GM19328 (cell line): ENCODE results near the gene GNA12.
"Not testable (repeated sequence)": the region's sequence is repeated elsewhere in the genome, so short reads cannot be mapped to it uniquely, and the experiment has no call there.

Experiments
- ATAC-seq: cut with Tn5 transposase; IDR thresholded peaks from one replicate; pipeline ENCODE4 v1.9.1; 2021; ENCODE audit warnings: mild to moderate bottlenecking, moderate library complexity; ENCODE audit not compliant: unreplicated experiment

GNA12 gene

DNA sequence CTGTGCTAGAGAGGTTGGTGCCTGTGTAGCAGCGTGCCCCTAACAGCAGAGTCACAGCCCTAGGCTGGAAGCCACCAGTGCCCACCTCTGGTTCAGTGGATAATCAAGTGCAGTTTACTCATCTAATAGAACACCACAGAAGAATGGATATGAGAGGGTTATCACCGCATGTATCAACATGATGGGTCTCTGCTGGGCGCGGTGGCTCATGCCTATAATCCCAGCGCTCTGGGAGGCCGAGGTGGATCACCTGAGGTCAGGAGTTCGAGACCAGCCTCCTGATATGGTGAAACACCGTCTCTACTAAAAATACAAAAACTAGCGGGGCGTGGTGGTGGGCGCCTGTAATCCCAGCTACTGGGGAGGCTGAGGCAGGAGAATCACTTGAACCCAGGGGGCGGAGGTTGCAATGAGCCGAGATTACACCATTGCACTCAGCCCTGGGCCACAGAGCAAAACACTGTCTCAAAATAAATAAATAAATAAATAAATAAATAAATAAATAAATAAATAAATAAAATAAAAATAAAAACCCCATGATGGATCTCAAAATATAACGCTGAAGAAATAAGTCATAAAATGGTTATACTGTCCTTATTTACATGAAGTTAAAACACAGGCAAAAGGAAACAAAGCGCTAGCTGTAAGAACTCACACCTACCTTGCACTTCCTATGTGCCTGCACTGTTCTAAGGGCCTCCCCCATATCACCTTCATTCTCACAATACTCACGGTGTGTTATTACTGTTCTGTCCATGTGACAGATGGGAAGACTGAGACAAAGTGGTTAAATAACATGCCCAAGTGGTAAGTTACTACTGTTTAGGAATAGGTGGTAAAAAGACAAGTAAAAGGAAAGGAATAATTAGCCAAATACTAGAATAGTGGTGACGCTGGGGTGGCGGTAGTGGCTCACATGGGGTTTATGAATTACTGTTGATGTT lies 85.2 kb downstream of the GNA12 start:
- no peak for ATAC-seq

DNA sequence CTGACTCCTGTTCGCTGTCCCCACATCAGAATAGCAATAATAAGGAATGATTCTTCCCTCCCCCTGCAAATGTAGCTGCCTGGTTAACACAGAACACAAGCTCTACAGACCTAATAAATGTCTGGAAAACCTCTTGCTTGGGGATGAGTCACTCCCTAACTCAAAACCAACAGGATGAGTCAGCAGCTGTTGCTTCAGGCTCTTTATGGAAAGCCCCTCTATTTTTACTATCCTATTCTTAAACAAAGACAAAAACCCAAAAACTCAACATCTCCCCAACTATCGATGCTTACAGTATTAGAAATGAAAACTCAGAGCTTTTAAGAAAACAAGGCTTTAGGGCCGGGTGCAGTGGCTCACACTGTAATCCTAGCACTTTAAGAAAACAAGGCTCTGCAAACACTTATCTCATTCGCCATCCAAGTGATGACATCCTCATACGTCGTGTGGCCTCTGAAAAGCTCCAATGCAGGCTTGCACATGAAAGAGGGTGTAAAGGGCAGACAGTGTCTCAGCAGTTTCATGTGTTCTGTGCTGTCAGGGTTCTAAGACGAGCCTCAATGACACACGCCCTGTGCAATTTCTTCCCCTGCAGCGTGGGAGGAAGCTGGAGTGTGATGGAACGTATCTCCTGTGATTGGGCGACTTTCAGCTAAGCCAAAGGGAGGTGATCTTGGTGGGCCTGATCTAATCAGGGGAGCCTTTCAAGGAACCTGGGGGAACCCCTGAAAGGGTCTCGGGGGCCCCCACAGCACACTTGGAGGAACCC lies 86.0 kb downstream of the GNA12 start:
- ATAC-seq = peak; percentile 62

DNA sequence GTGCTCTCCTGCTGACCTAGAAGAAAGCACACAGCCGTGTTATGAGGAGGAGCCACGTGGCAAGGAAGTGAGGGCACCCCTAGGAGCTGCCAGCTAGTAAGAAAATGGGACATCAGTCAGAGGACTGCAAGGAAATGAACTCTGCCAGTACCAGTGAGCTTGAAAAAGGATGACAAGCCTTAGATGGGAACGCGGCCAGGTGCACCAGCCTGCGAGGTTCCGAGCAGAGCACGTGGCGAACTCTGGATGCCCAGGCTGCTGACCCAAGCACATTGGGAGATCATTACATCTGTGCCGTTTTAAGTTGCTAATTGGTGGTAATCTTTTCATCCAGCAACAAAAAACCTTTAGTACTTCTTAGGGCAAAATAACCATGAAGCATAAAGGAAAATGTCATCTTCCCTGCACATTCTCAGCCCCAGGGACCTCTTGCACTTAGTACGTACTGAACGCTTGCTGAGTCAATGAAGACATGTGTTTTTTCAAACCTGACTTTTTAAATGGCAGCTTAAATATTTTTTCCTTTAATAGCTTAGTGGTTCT lies 86.7 kb downstream of the GNA12 start:
- peak; percentile 4 for ATAC-seq

DNA sequence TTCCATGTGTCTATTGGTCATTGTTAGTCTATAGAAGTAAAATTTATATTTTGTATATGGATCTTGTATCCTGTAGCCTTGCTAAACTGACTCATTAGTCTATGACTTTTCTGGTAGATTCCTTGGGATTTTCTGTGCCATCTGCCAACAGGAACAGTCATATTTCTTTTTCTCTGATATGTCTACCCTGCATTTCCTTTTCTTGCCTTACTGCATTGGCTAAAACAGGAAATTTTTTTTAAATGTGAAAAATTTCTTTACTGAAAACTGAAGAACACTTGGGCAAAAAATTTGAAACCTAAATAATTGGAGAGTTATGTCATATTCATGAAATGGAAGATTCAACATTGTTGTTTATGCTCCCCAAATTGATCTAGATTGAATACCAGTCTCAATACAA lies 88.6 kb downstream of the GNA12 start:
- ATAC-seq = no peak

DNA sequence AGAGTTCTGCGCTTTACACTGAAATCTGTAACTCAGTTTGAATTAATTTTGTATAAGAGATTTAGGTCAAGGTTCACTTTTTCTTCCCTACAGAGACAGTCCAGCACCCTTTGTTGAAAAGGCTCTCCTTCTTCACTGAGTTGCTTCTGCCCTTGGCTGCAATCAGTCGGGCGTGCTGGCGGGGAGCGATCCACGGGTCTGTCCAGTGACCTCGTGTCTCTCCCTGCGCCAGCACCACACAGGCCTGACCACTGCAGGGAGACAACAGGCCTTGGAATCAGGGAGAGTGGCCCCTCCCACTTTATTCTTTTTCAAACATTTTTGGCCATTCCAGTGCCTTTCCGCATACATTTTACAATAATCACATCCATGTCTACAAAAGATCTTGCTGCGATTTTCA lies 89.2 kb downstream of the GNA12 start:
- ATAC-seq = no peak

DNA sequence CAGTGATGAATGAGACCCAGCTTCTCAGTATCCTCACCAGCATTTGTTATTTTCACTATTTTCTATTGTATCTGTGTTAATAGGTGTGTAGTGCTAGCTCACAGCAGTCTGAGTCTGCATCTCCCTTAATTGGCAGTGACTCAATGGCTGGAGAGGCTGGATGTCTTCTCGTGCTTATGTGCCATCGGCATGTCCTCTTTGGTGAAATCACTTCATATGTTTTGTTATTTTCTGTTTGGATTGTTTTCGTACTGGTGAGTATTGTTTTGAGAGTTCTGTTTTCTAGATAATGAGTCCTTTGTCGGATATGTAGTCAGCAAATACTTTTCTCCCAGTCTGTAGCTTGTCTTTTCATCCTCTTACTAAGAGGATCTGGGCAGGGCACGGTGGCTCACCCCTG lies 90.0 kb downstream of the GNA12 start:
- ATAC-seq = no peak

DNA sequence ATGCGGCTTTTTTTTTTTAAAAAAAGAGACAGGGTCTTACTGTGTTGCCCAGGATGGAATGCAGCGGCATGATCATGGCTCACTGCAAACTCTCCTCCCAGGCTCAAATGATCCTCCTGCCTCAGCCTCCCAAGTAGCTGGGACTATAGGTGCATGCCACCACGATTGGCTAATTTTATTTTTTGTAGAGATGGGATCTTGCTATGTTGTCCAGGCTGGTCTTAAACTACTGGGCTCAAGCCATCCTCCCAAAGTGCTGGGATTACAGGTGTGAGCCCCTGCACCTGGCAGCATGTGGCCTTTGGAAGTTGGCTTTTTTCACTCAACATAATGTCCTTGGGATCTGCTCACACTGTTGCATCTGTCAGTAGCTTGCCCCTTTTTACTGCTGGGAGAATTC lies 91.0 kb downstream of the GNA12 start:
- ATAC-seq = no peak

DNA sequence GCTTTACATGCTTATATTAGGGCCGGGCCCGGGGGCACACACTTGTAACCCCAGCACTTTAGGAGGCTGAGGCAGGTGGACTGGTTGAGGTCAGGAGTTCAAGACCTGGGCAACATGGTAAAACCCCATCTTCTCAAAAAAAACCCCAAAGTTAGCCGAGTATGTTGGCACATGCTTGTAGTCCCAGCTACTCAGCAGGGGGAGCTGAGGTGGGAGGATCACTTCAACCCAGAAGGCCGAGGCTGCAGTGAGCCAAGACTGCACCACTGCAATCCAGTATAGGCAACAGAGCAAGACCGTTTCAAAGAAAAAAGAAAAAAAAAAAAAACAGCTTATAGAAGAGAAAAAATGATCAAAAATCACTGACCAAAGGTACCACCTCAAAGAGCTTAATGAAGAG lies 93.0 kb downstream of the GNA12 start:
- no peak for ATAC-seq

DNA sequence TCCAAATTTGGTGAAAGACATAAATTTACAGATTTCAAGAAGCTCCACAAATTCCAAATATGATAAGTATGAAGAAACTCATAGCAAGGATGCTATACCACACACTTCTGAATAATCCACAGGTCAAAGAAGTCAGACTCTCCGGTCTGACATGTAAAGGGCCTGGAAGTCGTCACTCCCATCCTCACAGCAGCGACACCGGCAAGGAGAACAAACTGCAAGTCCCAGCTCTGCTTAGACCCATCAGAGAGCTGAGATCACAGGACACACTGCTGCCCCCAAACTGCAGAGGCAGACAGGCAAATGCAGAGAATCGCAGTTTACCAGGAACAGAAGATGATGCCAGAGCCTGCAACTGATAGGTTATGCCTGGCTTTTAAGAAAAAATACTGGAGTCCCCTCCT lies 94.1 kb downstream of the GNA12 start:
- no peak for ATAC-seq

DNA sequence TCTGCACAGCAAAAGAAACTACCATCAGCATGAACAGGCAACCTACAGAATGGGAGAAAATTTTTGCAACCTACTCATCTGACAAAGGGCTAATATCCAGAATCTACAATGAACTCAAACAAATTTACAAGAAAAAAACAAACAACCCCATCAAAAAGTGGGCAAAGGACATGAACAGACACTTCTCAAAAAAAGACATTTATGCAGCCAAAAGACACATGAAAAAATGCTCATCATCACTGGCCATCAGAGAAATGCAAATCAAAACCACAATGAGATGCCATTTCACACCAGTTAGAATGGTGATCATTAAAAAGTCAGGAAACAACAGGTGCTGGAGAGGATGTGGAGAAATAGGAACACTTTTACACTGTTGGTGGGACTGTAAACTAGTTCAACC lies 95.4 kb downstream of the GNA12 start:
- ATAC-seq = not testable (repeated sequence)

DNA sequence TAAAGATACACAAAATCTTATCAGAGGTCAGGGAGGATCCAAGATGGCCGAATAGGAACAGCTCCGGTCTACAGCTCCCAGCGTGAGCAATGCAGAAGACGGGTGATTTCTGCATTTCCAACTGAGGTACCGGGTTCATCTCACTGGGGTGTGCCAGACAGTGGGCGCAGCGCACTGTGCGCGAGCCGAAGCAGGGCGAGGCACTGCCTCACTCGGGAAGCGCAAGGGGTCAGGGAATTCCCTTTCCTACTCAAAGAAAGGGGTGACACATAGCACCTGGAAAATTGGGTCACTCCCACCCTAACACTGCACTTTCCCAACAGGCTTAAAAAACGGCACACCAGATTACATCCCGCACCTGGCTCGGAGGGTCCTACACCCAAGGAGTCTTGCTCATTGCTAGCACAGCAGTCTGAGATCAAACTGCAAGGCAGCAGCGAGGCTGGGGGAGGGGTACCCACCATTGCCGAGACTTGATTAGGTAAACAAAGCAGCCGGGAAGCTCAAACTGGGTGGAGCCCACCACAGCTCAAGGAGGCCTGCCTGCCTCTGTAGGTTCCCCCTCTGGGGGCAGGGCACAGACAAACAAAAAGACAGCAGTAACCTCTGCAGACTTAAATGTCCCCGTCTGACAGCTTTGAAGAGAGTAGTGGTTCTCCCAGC lies 100.5 kb downstream of the GNA12 start:
- not testable (repeated sequence) for ATAC-seq

DNA sequence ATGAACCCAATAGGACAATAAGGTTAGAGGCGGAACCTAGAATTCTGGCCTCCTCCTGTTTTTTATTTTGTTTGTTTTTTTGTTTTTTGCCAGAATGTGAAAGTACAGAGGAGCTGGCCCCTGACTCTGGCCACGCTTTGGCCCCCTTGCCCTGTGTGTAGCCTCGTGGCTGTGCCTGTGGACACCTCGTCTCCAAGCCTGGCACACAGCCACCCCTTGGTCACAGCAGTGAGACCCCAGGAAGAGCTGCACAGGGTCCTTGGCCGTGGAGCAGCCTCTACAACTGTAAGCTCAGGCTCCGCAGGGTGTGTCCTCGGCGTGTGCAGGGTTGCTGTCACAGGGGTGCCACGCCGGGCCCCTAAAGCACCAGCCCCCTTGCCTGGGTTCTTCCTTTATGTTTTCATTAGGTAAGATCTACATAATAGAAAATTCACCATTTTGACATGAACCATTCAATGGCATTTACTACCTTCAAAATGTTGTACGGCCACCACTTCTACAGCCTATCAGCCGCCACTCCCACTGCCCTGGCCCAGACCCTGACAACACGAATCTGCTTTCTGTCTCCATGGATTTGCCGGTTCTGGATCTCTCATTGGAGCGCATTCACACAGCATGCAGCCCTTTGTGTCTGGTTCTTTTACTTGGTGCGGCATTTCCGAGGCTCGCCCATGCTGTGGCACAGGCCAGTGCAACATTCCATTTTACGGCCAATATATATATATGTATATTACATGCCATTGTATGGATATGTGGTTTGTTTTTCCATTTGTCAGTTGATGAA lies 105.2 kb downstream of the GNA12 start:
- ATAC-seq = no peak

DNA sequence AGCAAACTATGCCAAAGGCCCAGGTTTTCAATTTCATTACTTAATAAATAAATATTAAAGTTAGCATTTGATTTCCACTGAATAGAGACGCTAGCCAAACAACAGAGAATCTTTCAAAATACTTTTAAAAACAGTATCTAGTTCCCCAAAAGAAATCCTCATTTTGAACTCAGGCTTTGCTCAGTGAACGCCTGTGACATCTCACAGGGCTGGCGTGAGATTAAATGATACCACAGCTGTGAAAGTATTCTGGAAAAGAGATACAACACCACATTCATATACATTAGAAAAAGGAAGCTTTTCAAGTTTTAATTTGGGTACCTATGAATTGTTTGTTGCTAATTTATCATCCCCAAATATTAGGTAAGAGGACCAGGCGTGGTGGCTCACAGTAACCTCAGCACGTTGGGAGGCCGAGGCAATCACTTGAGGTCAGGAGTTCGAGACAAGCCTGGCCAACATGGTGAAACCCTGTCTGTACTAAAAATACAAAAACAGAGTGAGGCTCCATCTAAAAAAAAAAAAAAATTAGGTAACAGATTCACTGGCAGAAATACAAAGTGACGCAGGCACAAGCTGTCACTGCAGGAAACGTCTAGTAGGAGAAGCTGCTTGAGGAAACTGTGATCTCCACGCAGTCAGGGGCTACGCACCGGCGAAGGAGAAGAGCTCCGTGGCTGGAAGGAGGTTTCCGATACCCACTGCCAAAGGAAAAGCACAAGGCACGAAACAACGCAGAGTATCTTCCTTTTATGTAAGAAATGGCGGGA lies 106.2 kb downstream of the GNA12 start:
- ATAC-seq = no peak

DNA sequence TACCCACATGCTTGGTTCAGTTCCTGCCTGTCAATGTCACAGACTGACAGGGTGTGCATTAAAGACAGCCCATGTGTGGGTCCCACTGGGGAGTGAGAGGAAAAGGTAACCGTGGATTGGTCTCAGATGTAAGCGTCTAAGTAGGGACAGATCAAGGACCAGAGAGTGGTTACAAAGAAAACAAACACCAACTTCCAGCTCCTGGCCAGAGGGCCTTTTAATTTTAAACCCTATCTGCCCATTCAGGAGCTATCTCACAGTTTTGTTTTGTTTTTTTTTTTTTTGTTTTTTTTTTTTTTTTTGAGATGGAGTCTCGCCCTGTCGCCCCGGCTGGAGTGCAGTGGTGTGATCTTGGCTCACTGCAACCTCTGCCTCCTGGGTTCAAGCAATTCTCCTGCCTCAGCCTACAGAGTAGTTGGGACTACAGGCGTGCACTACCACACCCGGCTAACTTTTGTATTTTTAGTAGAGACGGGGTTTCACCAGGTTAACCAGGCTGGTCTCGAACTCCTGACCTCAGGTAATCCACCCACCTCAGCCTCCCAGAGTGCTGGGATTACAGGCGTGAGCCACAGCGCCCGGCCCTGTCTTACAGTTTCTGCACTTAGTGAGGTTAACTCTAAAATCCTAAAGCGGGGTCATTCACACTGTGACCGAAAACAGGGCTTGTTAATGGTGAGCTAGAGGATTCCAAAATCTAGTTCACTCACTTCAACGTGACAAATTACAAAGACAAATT lies 106.9 kb downstream of the GNA12 start:
- not testable (repeated sequence) for ATAC-seq

DNA sequence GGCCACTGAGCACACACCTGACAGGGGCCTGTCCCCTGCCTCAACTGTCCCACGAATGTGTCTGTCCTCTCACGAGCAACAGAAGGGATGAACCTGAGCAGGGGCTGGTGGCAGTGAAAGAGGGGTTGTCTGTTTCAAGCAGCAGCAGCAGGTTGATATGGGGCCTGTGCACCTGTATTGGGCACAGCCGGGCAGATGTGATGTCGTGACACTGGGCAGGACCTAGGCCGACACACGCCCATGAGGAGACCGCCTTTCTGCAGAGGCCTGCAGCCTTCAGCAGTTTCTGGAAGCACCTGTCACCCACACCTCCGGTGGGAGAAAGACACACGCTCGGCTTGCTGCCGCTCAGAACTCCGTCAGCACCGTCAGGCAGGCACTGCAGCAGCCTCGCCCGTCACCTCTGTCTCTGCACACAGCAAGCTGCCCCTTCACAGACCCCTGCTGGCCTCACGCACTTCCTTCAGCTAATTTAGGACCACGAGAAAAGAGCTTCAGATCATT lies 107.6 kb downstream of the GNA12 start:
- ATAC-seq = no peak

DNA sequence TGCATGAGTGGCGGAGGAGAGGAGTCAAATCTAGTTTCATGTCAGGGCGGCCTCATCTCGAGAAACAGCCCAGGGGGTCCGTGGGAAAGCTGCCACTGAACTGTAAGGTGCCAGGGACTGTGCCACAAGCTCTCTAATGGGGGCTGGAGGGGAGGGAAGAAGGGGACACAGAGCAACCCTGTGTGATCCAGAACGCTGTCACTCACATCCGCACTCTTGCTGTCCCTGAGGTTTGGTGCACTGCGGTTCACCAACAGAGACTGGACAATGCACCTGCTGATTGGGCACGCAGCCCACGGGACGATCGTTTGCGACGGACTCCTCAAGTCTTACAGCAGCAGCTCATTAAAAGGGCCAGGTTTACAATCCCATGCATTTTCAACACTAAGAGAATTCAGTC lies 108.4 kb downstream of the GNA12 start:
- ATAC-seq = no peak

DNA sequence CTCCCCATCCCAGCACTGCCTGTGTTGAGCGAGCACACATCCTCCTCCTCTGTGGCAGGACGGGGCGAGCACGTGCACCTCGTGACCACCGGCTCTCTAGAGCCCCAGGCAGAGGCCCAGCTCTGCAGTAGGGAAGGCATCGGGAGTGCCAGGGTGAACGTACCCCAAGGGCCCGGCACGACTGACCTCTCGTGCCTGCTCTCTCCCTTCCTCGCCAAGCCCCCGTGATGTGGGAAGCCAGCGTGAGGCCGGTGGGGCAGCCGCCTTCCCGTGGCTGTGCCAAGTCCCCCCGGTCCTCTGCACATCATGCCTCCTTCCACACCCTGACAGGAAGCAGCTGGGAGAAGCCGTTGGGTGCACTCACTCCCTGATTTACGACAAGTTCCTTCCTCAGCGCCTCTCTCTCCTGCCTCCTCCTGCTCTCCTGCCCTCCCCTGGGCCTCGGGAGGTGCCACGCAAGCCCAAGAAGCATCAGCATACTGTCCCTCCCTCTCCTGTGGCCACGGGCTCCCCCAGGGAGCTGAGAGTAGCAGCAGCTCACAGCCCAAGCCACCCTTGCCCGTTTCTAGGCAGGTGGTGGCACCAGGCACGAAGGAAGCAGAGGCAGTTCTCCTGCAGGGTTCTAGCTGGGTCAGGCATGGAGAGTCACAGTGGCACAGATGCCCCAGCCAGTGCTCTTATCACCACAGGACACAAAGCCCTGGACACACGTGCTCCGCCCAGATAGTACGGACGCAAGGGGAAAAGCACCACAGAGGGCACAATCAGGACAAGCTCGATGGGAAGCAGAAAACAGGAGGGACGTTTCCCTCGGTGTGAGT lies 109.1 kb downstream of the GNA12 start:
- ATAC-seq = no peak

DNA sequence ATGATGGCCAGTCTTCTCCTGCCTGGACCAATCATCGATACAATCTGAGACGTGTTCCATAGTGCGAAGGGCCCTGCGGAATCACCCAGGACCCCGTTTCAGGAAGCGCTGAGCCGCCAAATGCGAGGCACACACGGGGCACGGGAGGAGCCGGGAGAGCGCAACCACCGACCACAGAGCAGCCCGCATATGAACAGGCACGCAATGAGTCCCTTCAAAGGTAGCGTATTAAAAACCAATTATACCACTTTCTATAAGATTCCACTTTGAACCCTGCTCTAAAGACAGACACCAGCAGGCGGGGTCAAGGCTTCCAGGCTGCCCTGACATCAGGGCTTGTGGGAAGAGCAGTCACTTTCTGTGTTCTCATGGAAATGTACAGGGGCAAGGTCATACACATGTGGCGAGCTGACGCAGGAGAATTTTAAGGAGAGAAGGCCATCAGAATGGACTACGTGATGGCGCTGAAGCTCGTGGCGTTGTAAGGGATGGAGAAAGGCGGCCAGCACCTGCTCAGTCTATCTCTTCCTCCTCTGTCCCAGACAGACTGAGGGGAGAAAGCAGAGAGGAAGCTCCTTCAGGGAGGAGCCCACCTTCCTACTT lies 109.9 kb downstream of the GNA12 start:
- ATAC-seq = no peak
